NCI-H2227 (cell line): ENCODE data around the gene RBM7.
A peak's percentile ranks its signal among the peaks of the same experiment; 100 is the strongest.

Experiments
- DNase-seq: peaks from one replicate; lab custom pipeline; 2025; ENCODE audit not compliant: unreplicated experiment; lab: John Stamatoyannopoulos, UW

Gene RBM7

GRCh38 chr11:114395736-114396135 lies 4.7 kb upstream of the RBM7 start:
- no peak for DNase-seq

- no peak for DNase-seq
These were observed 3.5 kb upstream of the RBM7 start for GRCh38 chr11:114396916-114397315.

- no peak for DNase-seq
These were observed 3.0 kb upstream of the RBM7 start for GRCh38 chr11:114397349-114397982.

- no peak for DNase-seq
These were observed 2.1 kb upstream of the RBM7 start for GRCh38 chr11:114398303-114398920.

GRCh38 chr11:114399490-114400215 lies 813 bp upstream of the RBM7 start:
- DNase-seq, result peak; percentile 71

GRCh38 chr11:114400915-114401223 lies 403 bp downstream of the RBM7 start:
- no peak for DNase-seq

- no peak for DNase-seq
These were observed 845 bp downstream of the RBM7 start for GRCh38 chr11:114401311-114401710.

- no peak for DNase-seq
These were observed 12.5 kb downstream of the RBM7 start for GRCh38 chr11:114412946-114413345.

- DNase-seq, result no peak
These were observed 13.5 kb downstream of the RBM7 start for GRCh38 chr11:114413958-114414357.

- DNase-seq, result no peak
These were observed 16.0 kb downstream of the RBM7 start for GRCh38 chr11:114416441-114416961.

- DNase-seq, result no peak
These were observed 25.8 kb downstream of the RBM7 start for GRCh38 chr11:114426280-114426679.

GRCh38 chr11:114430290-114430689 lies 29.8 kb downstream of the RBM7 start:
- DNase-seq, result no peak

GRCh38 chr11:114432893-114433292 lies 32.4 kb downstream of the RBM7 start:
- no peak for DNase-seq

GRCh38 chr11:114433376-114433775 lies 32.9 kb downstream of the RBM7 start:
- no peak for DNase-seq

GRCh38 chr11:114438303-114438702 lies 37.8 kb downstream of the RBM7 start:
- no peak for DNase-seq

- peak; percentile 90 for DNase-seq
These were observed 39.0 kb downstream of the RBM7 start, which contains the start of gene REXO2 for GRCh38 chr11:114439229-114440120. TSS of gene REXO2 (plus strand) at chr11:114439467. CDS start at chr11:114439529, 62 bp downstream.

GRCh38 chr11:114440121-114440860 lies 39.8 kb downstream of the RBM7 start:
- no peak for DNase-seq

- DNase-seq, result no peak
These were observed 40.7 kb downstream of the RBM7 start for GRCh38 chr11:114440971-114441763.

- DNase-seq, result no peak
These were observed 41.5 kb downstream of the RBM7 start for GRCh38 chr11:114441921-114442320.

- no peak for DNase-seq
These were observed 42.1 kb downstream of the RBM7 start for GRCh38 chr11:114442536-114442935.
